HG02678 (cell line): ENCODE measurements around the gene TBX21.

ENCODE experiments used
- ATAC-seq: cut with Tn5 transposase; IDR thresholded peaks from one replicate; pipeline ENCODE4 v1.9.1; 2021; ENCODE audit warnings: mild to moderate bottlenecking, moderate library complexity; ENCODE audit not compliant: unreplicated experiment

TBX21 gene

DNA sequence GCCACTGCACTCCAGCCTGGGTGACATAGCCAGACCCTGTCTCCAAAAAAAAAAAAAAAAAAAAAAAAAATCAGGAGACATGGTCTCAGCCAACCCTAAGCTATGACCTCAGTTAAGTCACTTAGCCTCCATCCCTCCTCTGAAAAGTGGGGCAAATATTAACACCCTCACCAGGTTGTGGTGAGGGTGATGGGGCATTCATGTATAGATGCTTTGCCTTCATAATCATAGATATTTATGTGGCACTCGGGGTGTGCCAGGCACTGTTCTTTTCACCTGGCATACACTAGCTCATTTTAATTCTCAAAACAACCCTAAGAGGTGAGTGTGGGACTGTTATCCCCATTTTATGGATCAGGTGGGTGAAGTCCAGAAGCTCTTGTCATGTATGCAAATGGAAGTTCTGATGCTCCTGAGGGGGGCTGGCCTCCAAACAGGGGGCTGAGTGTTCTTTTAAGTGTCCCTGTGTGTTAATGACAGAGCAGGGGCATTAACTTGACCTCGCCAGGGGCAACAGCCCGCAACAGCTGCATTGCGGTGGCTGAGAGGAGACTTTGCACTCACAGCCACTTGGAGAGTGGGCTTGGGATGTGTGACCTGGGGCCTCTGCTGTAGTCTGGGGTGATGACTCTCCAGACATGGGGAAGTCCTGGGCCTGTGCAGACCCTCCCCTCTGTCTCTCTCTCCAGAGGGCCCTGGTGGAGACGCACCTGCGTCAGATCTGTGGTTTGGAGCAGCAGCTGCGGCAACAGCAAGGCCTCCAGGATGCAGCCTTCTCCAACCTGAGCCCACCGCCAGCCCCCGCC lies 34.9 kb upstream of the TBX21 start:
- ATAC-seq, result no peak

DNA sequence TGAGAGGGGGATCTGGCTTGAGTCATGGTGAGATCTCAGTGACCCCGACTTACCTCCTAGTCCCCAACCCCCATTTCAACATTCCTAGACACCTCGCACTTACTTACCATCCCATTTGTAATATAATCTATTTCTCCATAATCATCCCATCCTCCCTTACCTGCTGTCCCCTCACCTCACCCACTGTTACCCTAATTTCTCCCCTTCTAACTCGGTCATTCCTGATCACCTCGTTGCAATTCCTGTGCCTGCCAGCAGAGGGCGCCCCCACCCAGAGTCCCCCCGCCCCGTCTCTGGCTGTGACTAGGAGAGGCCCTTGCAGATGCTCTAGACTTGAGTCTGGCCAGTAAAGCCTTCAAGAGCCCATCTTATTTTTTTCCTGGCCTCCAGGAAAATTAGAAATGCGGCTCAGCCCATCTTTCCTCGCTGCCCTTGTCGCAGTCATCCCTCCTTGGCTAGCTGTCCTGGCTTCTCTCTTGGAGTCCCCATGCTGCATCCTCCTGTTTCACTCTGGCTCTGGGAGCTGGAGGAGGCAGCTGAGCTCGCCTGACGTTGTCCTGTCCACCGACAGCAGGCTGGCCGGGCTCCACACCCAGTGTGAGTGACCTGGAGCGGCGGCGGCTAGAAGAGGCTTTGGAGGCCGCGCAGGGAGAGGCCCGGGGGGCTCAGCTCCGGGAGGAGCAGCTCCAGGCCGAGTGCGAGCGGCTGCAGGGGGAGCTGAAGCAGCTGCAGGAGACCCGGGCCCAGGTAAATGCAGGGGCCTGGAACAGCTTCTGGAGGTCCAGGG lies 34.1 kb upstream of the TBX21 start:
- ATAC-seq, result no peak

DNA sequence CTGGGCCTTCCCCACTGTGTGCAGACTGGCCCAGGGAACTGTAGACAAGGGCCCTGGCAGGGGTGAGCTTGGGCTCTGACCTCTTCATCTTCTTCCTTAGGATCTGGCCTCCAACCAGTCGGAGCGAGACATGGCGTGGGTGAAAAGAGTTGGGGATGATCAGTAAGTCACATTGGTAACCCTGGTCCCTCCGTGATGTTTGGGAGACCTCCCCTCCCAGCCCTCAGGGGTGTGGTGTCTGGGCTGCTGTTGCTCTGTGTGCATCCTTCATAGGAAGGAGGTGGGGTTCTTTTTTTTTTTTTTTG lies 33.5 kb upstream of the TBX21 start:
- ATAC-seq, result no peak

DNA sequence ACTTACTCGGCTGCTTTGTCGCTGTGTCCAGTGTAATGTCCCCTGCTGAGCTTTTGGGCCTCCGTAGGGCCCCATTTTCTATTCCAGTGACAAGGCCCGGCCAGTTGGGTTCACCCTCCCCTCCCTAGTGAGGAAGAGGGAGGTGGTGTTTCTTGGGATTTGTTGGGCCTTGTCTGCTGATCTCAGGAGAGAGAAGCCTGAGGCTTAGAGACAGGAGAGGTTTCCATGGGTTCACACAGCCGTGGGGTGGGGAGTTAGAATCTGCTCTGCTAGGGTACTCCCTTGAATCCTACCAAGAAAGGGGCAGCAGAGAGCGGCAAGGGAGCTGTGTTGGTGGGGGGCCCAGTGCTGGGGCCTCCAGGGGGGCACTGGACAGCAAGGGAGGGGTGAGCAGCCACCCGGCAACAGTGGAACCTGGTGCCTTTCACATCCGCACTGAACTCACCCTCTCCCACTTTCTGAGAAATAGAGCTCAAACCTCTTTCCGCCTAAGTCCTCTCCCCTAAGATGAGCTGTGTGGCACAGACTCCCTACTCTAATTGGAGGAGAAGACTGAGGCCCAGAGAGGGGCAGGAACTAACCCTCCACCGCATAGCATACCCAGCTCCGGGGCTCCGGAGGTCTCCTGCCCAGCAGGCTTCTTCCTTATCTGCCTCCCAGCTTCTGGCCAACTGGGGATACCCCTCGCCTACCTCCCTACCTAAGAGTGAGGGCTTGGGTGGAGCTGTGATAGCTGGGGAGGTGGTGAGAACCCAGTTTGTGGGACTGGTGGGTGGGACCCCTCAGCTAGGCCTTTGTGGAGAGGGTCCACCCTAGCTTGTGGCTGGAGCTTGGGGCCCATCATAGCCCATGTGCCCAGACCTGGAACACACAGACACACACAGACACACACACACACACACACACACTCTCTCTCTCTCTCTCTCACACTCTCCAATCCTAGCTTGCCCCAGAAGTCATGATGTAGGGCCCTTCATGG lies 32.3 kb upstream of the TBX21 start:
- no peak for ATAC-seq

DNA sequence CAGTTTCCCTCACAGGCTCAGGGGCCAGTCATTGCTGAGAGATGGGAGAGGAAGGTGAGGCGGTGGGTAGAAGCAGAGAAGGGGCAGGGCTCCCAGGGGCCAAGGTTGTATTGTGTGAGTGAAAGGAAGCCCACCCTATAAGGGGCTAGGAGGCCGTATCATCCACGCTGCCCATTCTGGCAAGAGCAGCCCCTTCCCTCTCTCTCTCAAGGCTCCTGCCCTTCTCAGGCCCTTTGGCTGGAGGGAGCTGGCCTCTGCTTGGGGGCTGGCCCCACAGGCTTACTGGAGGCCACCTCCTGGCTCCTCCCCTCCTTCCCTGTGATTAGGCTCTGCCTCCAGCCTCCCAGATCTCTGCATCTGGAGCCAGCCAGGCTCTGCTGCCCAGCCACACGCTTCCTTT lies 31.4 kb upstream of the TBX21 start:
- ATAC-seq, result no peak

DNA sequence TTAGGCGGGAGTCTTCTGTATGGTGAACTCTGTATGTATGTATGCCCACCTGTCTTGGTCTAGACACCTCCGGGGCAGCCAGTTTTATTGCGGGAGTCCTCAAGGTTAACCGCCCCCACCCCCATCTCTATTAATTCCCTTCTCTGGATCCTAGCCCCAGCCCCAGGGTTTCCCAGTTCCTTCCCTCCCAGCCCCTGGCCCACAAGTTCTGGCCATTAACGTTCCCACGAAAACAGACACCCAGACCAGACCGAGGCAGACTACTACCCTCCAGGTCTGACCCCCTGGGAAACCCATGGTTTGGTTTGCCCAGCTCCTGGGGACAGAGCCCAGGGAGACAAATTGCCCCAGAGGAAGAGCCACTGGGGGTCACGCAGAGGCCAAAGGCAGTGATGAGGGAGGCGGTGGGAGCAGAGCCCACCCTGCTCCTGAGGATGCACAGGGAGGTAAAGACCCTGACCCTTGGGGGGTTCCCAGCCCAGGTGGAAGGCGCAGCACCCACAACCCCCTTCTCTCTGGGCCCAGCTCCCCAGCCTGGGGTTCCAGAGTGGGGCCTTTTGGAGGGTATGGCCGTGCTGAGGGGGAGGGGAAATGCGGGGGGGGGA lies 30.5 kb upstream of the TBX21 start:
- no peak for ATAC-seq

DNA sequence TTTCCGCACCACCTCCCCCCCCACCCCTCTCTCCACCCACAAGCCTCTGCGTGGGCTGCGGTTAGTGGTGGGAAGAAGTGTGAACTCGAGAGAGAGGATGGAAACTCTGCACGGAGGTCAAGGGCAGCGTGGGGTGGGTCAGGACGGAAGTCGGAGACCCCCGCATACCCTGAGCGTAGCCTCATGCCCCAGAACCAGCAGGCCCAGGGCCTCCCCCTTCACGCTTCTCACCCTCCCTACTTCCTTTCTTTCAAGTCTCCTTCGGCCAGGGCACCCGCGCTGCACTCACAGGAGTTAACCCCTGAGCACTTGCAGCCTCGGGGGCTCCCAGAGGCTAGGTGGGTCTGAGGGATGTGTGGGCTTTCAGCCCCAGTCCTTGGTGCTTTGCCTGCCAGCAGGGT lies 29.8 kb upstream of the TBX21 start:
- ATAC-seq, result no peak

DNA sequence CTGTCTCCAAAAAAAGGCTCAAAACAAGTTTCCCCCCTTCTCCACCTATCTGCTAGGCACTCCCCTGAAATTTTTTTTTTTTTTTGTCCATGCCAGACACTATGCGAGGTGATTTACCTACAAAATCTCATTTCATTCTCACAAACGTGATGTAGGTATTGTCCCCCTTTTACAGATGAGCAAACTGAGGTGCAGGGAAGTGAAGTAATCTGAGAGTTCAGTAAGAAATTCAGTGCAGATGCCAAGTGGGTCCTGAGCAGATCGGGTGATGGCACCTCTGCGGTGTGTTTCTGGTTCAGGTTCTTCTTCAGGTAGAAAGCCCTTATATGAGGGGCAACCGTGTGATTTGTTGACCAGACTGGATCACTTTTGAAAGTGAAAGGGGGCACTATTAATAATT lies 29.4 kb upstream of the TBX21 start:
- no peak for ATAC-seq

DNA sequence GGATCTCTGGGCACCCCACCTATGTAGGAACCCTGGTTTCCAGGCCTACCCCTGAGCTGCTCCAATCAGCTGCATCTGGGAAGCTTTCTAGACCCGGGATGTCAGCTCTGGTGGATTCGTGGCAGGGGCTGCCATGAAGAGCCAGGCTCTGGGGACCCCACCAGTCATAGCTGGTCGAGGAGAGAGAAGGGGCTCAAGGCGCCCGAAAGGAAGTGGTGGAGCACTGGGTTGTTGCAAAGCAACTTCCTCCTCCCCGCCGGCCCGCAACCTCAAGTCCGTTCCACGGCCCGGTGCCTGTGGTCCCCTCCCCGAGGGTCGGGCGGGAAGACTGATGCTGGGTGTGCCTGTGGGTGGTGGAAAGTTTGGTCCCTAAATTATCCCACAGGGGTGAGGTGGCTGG lies 28.9 kb upstream of the TBX21 start:
- ATAC-seq, result no peak

DNA sequence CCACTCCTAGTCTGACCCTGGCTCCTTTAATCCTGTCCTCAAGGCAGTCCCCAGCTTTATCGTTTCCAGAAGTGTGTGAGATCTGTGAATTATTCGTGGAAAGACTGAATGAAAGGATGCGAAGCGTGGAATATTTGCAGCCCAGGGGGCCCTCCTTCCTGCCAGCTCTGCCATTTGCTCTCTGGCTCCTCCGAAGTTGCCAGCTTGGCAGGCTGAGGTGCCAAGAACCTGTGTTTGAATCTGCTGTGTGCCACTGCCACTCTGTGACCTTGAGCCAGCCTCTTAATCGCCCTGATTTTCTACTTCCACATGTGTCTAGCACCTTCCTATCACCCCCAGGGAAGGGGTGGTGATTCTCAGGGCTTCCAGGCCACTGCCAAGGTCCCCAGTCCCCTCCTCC lies 28.3 kb upstream of the TBX21 start:
- ATAC-seq, result no peak

DNA sequence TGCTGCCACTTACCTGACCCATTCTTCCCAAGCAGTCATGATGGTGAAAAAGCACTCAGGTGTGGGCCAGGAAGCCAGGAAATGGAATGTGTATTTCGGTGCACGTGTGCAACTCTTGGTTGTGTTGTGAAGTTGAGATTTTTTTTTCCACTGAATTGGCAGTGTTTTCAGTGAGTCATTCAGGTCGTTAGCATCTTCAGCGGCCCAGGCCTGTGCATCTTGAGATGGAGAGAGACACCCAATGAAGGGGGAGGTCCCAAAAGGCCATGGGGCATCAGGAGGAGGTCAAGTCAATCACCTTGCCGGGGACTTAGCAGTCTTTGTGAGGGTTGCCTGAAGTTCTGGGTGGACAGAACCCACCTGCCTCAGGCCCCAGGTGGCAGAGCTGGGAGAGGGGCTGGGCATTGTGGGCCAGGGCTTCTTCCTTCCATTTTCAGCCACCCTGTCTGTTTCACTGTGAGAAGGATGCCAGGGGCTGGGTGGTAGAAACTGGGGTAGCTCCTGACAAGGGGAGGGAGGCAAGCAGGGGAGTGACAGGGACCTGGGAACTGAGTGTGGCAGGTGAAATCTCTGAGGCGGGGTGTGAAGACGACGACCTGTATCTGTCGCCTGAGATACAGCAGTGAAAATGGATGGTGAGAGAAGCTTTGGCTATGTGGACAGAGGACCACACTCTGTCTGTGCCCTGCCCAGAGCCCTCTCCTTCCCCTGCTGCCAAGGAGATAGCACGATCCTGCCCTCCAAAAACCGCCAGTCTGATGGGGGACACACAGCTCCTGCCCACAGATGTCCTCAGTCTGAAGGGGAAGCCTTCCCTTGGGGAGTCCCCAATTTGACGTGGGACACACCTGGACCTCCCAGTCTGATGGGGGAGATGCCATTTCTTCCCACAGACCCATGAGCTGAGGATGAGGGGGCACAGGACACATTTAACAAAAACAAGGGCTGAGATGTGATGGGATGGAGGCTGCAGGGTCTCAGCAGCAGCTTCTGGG lies 27.2 kb upstream of the TBX21 start:
- no peak for ATAC-seq

DNA sequence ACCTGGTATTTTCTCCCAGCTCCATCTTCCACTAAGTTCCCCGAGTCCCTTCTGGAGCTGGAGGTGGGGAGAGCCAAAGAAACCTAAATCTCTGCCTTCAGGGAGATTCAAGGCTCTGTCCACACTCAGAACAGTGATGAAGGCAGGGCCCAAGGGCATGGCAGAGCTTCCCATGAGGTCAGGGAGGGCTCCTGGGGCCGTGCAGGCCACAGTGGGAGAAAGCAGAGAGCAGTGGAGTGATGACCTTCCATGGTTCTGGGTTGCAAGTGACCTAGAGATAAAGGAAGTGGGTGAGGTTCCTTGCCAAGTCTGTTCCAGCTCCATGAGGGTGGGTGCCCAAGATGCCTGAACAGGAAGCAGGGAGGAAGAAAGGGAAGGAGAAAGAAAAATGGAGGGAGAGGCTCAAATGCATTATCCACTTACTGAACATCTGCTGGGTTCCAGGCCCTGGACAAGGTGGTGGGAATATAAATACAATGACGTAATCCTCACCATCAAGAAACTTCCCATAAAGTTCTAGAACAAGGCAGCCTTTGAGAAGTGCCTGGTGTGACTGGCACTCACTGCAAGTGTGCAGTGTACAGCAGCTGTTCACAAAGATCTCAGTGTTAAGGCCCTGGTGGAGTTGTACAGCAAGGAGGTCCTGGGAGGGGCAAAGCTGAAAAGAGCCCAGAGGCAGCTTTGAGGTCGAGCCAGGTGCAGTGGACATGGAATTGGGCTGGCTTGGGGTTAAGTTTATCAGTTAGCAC lies 25.8 kb upstream of the TBX21 start:
- ATAC-seq, result no peak

DNA sequence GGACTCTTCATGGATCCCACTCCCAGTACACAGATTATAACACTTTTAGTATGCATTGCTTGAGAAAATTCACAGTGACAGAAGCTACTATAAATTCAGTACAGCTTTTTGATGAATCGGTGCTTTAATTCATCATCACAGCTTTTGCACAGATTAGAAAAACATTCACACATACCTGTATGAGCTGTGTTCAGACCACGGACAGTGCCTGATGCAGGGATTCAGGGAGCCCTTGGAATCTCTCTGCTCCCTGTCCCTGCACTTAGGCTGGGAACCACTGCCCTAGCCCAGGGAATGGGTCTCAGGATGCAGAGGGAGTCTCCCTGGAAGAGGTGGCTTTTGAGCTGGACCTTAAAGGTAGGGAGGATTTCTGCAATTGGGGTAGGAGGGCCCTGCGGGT lies 25.2 kb upstream of the TBX21 start:
- no peak for ATAC-seq

DNA sequence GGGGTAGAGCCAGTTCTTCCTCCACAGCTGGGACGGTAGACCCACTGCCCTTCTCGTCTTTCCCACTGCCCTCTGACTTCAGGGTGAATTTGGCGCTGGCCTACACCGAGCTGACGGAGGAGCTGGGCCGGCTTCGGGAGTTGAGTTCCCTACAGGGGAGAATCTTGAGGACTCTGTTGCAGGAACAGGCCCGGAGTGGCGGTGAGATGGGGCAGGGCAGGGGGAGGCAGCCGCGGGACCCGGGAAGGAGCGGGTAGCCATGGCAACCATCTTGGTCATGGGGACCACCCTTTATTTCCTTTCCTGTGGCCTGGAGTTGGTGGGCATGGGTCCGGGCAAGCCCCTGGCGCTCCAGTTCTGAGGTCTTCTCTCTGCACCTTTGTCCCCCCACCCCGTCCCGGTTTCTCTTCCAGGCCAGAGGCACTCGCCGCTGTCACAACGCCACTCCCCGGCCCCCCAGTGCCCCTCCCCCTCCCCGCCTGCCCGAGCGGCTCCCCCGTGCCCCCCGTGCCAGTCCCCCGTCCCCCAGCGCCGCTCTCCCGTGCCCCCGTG lies 24.6 kb upstream of the TBX21 start:
- ATAC-seq, result no peak

DNA sequence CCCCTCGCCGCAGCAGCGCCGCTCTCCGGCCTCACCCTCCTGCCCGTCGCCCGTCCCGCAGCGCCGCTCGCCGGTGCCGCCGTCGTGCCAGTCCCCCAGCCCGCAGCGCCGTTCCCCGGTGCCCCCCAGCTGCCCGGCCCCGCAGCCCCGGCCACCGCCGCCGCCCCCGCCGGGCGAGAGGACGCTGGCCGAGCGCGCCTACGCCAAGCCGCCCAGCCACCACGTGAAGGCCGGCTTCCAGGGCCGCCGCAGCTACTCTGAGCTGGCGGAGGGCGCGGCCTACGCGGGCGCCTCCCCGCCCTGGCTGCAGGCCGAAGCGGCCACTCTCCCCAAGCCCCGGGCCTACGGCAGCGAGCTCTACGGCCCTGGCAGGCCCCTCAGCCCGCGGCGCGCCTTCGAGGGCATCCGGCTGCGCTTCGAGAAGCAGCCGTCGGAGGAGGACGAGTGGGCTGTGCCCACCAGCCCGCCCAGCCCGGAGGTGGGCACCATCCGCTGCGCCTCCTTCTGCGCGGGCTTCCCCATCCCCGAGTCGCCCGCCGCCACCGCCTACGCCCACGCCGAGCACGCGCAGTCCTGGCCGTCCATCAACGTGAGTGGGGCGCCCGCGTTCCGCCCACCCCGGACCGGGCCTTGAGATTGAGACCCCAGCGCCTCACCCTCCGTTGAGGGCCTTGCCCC lies 24.0 kb upstream of the TBX21 start:
- no peak for ATAC-seq

DNA sequence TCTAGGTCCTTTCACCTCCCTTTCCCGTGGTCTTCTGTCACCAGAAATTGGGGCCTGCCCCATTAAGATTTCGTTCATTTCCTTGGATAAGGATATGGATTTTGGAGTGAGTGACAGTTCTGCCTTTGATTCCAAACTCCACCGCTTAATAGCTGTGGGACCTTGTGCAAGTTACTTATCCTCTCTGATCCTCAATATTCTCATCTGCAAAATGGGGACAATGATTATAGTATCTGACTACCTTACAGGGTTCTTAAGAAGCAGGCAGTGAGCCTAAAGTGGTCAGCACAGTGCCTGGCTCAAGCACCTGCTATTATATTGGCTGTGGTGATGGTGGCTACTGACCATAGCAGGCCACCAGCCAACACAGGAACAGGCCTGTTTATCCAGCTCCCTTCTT lies 23.4 kb upstream of the TBX21 start:
- no peak for ATAC-seq

DNA sequence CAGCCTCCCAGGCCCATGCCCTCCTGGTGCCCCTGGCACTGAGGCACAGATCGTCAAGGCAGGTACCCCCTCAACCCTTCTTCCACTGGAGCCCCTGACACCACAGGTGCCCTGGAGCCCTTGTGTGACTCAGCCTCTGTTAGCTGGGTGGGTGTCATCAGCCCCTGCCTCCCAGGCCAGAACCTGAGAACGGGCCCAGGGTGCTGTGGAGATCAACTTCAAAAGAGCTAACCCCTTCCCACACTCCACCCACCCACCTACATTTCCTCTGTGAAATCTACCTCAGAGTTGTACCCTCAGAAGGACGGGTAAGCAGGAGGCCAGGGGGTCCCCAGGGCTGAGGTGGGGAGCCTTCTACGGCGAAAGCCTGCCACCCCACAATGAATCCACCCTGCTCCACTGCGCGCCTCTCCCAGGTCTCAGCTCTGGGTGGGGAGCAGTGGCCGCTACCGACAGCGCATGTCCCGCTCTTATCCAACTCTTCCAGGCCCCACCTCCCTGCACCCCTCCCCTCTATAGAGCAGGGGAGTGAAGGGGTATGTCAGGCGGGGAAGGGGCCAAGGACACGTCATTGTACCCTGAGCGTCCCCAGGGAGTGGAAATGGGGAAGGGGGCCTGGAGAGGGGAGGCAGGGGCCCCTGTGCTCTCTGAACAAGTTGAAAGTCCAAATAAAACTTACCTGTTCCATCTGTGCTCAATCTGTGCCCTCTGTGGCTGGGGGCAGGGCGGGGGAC lies 21.5 kb upstream of the TBX21 start:
- no peak for ATAC-seq
